Loucy (cell line): ENCODE measurements around the gene SLC27A5.
A peak's percentile ranks its signal among the peaks of the same experiment; 100 is the strongest.
"Not testable (repeated sequence)": the region's sequence is repeated elsewhere in the genome, so short reads cannot be mapped to it uniquely, and the experiment has no call there.

Experiments used
- H2AFZ ChIP-seq: fragments of 200-600 bp; sonication (generic); 2 replicates; pipeline ENCODE4 v1.6.0; 2016; ENCODE audit warnings: antibody characterized with exemption, mild to moderate bottlenecking, low read length, moderate library complexity
- H3F3A ChIP-seq: fragments of 200-600 bp; 2 replicates; pipeline ENCODE4 v1.6.0; 2016; ENCODE audit warnings: antibody characterized with exemption, low read depth, mild to moderate bottlenecking
- H3K27me3 ChIP-seq: fragments of 200-600 bp; sonication (generic); 2 replicates; pipeline ENCODE4 v1.6.1; 2014; ENCODE audit warnings: low read length, mild to moderate bottlenecking; ENCODE audit not compliant: insufficient read depth, poor library complexity, severe bottlenecking
- H3K36me3 ChIP-seq: fragments of 200-600 bp; sonication (generic); 2 replicates; pipeline ENCODE4 v1.6.1; 2016; ENCODE audit warnings: low read length; ENCODE audit not compliant: insufficient read depth
- H3K4me1 ChIP-seq: fragments of 200-600 bp; sonication (generic); 2 replicates; pipeline ENCODE4 v1.5.1; 2014; ENCODE audit warnings: low read length, mild to moderate bottlenecking; ENCODE audit not compliant: insufficient read depth, poor library complexity, severe bottlenecking
- H3K4me2 ChIP-seq: fragments of 200-600 bp; sonication (generic); 2 replicates; pipeline ENCODE4 v1.6.0; 2014; ENCODE audit warnings: antibody characterized with exemption, low read length, low read depth, mild to moderate bottlenecking; ENCODE audit not compliant: poor library complexity, severe bottlenecking
- H3K4me3 ChIP-seq: fragments of 200-600 bp; sonication (generic); 2 replicates; pipeline ENCODE4 v1.5.1; 2014; ENCODE audit warnings: low read length, mild to moderate bottlenecking, mixed read lengths; ENCODE audit not compliant: poor library complexity, severe bottlenecking
- H3K79me2 ChIP-seq: fragments of 200-600 bp; sonication (generic); 2 replicates; pipeline ENCODE4 v1.6.1; 2014; ENCODE audit warnings: low read length; ENCODE audit not compliant: insufficient read depth
- H3K9ac ChIP-seq: fragments of 200-600 bp; sonication (generic); 2 replicates; pipeline ENCODE4 v1.6.0; 2014; ENCODE audit warnings: mild to moderate bottlenecking, low read depth, low read length, moderate library complexity; ENCODE audit not compliant: poor library complexity, severe bottlenecking
- H3K9me2 ChIP-seq: fragments of 200-600 bp; sonication (generic); replicated peaks from 2 replicates; pipeline ENCODE4 v1.6.1; 2016; ENCODE audit warnings: low read depth, low read length, mixed read lengths
- H3K9me3 ChIP-seq: fragments of 200-600 bp; sonication (generic); 2 replicates; pipeline ENCODE4 v1.6.1; 2014; ENCODE audit warnings: mild to moderate bottlenecking, antibody characterized with exemption, low read length, low read depth; ENCODE audit not compliant: insufficient read depth
- H4K20me1 ChIP-seq: fragments of 200-600 bp; sonication (generic); 2 replicates; pipeline ENCODE4 v1.6.0; 2014; ENCODE audit warnings: antibody characterized with exemption, low read length, mild to moderate bottlenecking; ENCODE audit not compliant: insufficient read depth, poor library complexity, severe bottlenecking
- CTCF ChIP-seq: fragments of 200-600 bp; sonication (generic); conservative IDR thresholded peaks from 2 replicates; pipeline ENCODE4 v1.5.1; 2014; ENCODE audit warnings: mild to moderate bottlenecking, antibody characterized with exemption, low read length
- EZH2phosphoT487 ChIP-seq: fragments of 200-600 bp; IDR thresholded peaks from 2 replicates; pipeline ENCODE4 v1.6.1; 2018; ENCODE audit warnings: antibody characterized with exemption, mild to moderate bottlenecking, moderate library complexity, borderline replicate concordance

Gene SLC27A5

GRCh38 chr19:58544591-58545285 lies 32.9 kb upstream of the SLC27A5 start:
- Histone ChIP-seq H3K36me3 (peaks cover 37% of the 10 kb centered on the region), H3K9ac (peak overlapping the region; percentile 93), H3K9me2 (no peaks in the 10 kb centered on the region), H3K4me2 (peak overlapping the region; percentile 97), H3K79me2 (peaks cover 52% of the 10 kb centered on the region), H2AFZ (no peak overlapping the region), H3K4me3 (peak overlapping the region; percentile 96), H3K27me3 (no peaks in the 10 kb centered on the region), H3F3A (peaks cover 4% of the 10 kb centered on the region), H3K4me1 (peaks cover 27% of the 10 kb centered on the region), H3K9me3 (no peaks in the 10 kb centered on the region), H4K20me1 (peaks cover 52% of the 10 kb centered on the region)
- TF ChIP-seq CTCF (no peak), EZH2phosphoT487 (no peak)

GRCh38 chr19:58543826-58544590 lies 32.2 kb upstream of the SLC27A5 start, which contains the start of gene TRIM28:
Gene TRIM28, plus strand, starts transcription at chr19:58544064. Its CDS starts 694 bp downstream, at chr19:58544758.
- Histone ChIP-seq H3K79me2 (peaks cover 45% of the 10 kb centered on the region), H3K36me3 (peaks cover 30% of the 10 kb centered on the region), H3K9me2 (no peaks in the 10 kb centered on the region), H3K4me2 (peak within 1 kb of the TSS; percentile 97), H4K20me1 (peaks cover 44% of the 10 kb centered on the region), H2AFZ (peak within 1 kb of the TSS; percentile 44), H3F3A (peaks cover 4% of the 10 kb centered on the region), H3K9me3 (no peaks in the 10 kb centered on the region), H3K4me3 (peak within 1 kb of the TSS; percentile 96), H3K27me3 (no peaks in the 10 kb centered on the region), H3K9ac (peak within 1 kb of the TSS; percentile 93), H3K4me1 (peaks cover 30% of the 10 kb centered on the region)
- TF ChIP-seq EZH2phosphoT487 (no peak), CTCF (no peak)

GRCh38 chr19:58542641-58543372 lies 31.0 kb upstream of the SLC27A5 start:
- H3K9me2 ChIP-seq, H2AFZ ChIP-seq, H3K9me3 ChIP-seq, H3K27me3 ChIP-seq, H3F3A ChIP-seq: not testable (repeated sequence)
- Histone ChIP-seq H3K4me1 (peaks cover 34% of the 10 kb centered on the region), H3K79me2 (peaks cover 33% of the 10 kb centered on the region), H3K36me3 (peaks cover 18% of the 10 kb centered on the region; the same call in 1 of the 2 replicates), H3K4me3 (peak overlapping the region; percentile 96), H4K20me1 (peaks cover 32% of the 10 kb centered on the region), H3K4me2 (peak overlapping the region; percentile 71), H3K9ac (peak overlapping the region; percentile 76)

GRCh38 chr19:58539169-58539559 lies 27.4 kb upstream of the SLC27A5 start:
- Histone ChIP-seq H3K4me3 (peak overlapping the region; percentile 73), H3K4me2 (peak overlapping the region; percentile 79), H3K4me1 (peaks cover 16% of the 10 kb centered on the region), H3K9ac (peak overlapping the region; percentile 78)
- H2AFZ ChIP-seq, H3K27me3 ChIP-seq, H4K20me1 ChIP-seq, H3F3A ChIP-seq, H3K9me2 ChIP-seq, H3K9me3 ChIP-seq, H3K36me3 ChIP-seq, H3K79me2 ChIP-seq: not testable (repeated sequence)
